NCI-H2107 treated with DMSO at 0.1 percent for 48 hours (cell line): ENCODE measurements around the gene RASGRP4.
A peak's percentile ranks its signal among the peaks of the same experiment; 100 is the strongest.
"Not testable (repeated sequence)": the region's sequence is repeated elsewhere in the genome, so short reads cannot be mapped to it uniquely, and the experiment has no call there.

Experiments
- DNase-seq: peaks from one replicate; lab custom pipeline; 2025; ENCODE audit not compliant: unreplicated experiment; lab: John Stamatoyannopoulos, UW

Gene RASGRP4

DNA sequence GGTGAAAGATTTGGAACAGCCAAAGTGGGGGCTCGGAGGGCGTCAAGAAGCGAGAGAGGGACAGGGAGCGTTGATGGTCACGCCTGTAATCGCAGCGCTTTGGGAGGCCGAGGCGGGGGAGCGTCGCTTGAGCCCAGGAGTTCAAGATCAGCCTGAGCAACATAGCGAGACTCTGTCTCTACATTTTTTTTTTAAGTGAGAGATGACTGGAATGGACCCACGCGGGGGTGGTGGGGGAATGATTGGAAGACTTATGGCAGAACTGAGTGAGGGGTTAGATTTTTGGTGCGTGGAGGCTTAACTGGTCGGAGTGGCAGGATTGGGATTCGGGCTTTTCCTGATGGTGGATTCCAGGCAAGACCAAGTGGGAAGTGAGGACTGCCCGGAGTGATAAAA lies 50.9 kb downstream of the RASGRP4 start:
- no peak for DNase-seq

GRCh38 chr19:38374332-38375097 lies 51.5 kb downstream of the RASGRP4 start, which contains the start of gene PSMD8:
Gene PSMD8, plus strand, starts transcription at chr19:38374571. Its CDS starts 31 bp downstream, at chr19:38374602.
- DNase-seq = peak; percentile 97

GRCh38 chr19:38373907-38374331 lies 52.1 kb downstream of the RASGRP4 start:
- no peak for DNase-seq

DNA sequence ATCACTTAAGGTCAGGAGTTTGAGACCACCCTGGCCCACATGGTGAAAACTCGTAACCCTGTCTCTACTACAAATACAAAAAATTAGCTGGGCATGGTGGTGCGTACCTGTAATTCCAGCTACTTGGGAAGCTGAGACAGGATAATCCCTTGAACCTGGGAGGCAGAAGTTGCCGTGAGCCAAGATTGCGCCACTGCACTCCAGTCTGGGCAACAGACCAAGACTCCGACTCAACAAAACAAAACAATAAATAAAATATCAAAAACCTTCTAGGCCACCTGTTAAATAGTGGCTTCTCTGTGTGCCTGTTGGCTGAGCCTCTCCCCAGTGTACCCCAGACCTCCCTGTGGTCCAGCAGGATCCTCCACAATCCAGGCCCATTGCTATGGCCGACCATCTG lies 54.9 kb downstream of the RASGRP4 start:
- DNase-seq = no peak

- DNase-seq = no peak
Observed at GRCh38 chr19:38370299-38370698, 55.7 kb downstream of the RASGRP4 start.

DNA sequence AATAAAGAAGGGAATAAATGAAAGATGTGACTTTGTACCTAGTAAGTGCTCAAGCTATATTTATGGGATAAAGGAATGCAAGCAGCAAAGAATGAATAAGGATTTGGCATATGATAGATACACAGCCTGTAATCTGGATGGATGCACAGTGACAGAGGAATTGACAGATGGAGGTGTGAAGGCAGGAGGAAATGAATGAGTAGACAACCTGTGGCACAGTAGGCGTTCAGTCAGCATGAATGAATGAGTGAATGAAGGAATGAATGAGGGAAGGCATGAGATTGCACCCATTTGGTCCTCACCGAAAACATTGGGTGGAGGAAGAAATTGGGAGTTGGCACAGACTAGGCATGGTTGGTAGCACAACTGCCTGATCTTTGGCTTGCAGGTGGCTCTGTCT lies 56.4 kb downstream of the RASGRP4 start:
- no peak for DNase-seq

GRCh38 chr19:38367041-38367440 lies 59.0 kb downstream of the RASGRP4 start:
- DNase-seq = no peak

GRCh38 chr19:38362946-38363688 lies 62.9 kb downstream of the RASGRP4 start:
- not testable (repeated sequence) for DNase-seq

- DNase-seq = no peak
Observed at GRCh38 chr19:38362076-38362945, 63.7 kb downstream of the RASGRP4 start.

- peak; percentile 17 for DNase-seq
Observed at GRCh38 chr19:38361633-38362075, 64.4 kb downstream of the RASGRP4 start.

GRCh38 chr19:38360839-38361631 lies 65.0 kb downstream of the RASGRP4 start:
- no peak for DNase-seq

- no peak for DNase-seq
Observed at GRCh38 chr19:38360351-38360750, 65.7 kb downstream of the RASGRP4 start.

DNA sequence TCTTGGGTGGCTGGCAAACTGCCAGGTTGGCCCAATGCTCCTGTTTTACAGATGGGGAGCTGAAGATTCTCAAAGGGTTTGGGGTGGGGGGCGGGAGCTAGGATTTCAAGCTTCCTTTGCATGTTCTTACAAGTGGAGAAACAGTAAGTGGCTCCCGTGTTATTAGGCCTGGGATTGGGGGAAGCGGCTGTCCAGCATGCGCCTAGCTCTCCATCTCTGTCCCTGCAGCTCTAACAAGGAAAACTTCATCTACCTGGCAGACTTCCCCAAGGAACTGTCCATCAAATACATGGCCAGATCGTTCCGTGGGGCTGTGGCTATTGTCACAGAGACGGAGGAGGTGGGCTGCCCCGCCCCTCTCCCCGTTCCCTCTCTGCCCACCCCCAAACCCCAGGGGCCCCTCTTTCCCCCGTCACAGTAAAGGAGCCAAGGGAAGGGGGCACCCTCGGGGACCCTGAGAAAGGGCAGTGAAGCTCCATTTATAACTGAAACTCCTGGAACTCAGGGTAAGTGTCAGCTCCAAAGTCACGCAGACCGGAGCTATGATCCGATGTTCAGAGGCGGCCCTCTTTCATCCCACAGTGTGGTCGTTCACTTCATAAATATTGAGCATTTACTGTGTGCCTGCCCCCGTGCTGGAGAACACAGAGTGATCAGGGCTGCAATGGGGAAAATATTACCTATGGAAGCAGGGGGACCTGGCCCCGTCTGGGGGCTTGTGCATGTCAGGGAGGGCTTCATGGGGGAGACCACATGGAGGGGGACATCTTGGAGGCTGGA lies 66.6 kb downstream of the RASGRP4 start:
- DNase-seq = no peak
